Measurements from ENCODE around the gene C1QBP.
"Not testable (repeated sequence)": the region's sequence is repeated elsewhere in the genome, so short reads cannot be mapped to it uniquely, and the experiment has no call there.

C1QBP gene

DNA sequence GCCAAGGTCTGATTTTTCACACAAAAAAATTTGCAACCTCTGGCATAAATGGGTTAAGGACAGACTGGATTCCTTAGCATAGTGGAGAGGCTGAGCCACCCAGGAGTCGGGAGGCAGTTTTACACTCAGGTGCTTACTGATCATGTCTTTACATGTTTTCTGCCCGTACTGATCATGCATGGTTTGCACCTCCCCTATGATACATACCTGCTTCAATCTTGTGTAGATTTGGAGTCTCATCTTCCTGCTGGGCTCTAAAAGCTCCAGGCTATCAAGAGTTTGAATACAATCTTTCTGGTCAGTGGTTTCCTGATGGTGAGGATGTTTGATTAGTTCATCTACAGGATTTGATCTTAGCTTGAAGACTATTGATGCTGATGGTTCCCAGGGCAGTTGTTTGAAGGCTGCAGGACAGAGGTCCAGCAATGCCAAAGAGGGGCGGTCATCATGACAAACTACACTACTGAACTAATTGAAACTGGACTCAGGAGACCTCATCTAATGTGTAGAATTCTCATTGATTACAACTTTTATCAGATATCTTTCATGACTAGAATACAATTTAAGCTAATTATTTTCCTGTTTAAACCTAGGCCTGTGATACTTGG is 6.9 kb downstream of the C1QBP start:
- no peak for FAIRE-seq

DNA sequence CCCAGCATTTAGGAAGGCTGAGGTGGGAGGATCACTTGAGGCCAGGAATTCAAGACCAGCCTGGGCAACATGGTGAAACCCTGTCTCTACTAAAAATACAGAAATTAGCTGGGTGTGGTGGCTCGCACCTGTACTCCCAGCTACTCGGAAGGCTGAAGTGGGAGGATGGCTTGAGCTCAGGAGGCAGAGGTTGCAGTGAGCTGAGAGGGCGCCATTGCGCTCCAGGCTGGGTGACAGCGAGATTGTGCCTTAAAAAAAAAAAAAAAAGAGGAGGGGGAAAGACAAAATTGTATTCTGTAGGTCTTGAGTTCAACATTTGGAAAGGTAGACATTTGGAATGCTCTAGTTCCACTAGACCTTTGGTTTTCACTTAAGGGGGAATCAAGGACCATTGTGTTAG is 7.7 kb downstream of the C1QBP start:
- FAIRE-seq, result not testable (repeated sequence)

GRCh38 chr17:5430413-5430999 is 8.4 kb downstream of the C1QBP start:
- no peak for FAIRE-seq

DNA sequence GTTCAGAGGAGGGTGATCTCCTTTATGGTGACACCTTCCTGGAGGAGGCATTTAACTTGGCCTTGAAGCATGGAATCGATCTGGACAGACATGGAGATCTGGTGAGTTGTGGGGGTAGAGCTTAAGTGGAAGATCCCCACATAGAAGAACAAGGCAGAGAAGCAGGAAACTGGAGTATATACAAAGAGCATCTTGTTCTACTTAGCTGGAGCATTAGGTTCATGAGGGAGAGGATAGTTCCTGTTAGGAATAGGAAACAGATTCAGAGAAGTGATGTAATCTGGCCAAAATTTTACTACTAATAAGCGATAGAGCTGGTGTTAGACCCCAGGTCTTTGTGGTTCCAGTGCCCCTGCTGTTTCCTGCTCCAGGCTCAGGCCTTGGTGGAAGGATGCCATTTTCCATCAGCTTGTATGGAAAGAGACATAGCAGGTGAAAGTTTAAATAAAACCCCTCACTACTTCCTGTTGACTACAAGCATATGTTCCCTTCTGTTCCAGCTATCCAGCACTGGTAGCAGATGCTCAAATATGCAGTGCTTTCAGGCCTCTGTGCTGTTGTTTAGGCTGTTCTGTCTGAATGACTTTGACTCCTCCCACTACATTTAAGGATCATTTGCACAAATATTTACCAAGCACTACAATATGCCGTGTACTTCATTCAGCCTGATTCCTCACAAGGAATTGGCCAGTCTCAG is 9.6 kb downstream of the C1QBP start:
- no peak for FAIRE-seq

DNA sequence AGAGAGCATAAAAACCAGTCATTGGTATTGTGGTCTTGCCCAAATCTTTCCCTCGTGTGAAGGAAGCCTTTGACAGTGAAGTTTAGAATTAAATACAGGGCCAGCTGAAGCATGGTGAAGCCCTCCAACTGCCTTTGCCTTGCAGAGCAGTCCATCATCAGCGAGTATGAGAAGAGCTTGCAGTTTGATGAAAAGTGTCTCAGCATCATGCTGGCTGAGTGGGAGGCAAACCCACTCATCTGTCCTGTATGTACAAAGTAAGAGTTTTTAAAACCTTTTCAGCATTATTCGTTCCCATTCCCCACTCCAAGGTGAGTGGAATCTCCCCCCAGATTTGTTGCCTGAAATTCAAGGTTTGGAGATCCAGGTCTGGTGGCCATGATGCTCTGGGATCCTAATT is 13.1 kb downstream of the C1QBP start:
- FAIRE-seq, result no peak

- FAIRE-seq, result no peak
Observed at GRCh38 chr17:5424909-5425308, 14.0 kb downstream of the C1QBP start.

GRCh38 chr17:5422505-5422904 is 16.4 kb downstream of the C1QBP start:
- FAIRE-seq, result no peak

- FAIRE-seq, result no peak
Observed at GRCh38 chr17:5419959-5420653, 18.8 kb downstream of the C1QBP start, which contains the start of gene RPAIN. RPAIN (plus strand) TSS chr17:5420182; CDS start chr17:5420211, 29 bp downstream.

- no peak for FAIRE-seq
Observed at GRCh38 chr17:5419356-5419958, 19.5 kb downstream of the C1QBP start, which contains the start of gene NUP88. NUP88 (minus strand) TSS chr17:5419662; CDS start chr17:5419650, 12 bp downstream.

DNA sequence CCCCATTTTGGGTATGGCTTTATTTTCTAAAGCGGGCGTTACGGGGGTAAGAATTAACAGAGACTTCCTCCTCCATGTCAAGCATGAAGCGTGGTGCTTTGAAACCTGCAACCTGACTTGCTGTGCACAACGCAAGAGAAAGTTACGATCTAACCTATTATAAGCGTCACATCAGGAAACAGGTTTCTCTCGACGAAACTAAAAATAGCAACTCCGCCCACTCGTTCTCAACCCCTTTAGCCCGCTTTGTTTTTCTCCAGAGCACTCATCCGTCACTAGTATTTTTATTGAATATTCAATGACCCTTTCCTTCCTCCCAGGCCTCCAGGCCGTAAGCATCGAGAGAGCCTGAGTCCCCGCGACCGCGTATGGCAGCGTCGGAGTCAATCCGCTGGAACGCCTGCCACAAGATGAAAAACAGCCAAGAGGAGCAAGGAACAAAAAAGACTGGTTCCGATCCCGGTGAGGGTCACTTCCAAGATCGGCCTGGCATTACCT is 20.0 kb downstream of the C1QBP start:
- FAIRE-seq, result no peak

- FAIRE-seq, result no peak
Observed at GRCh38 chr17:5416901-5417300, 22.1 kb downstream of the C1QBP start.

- FAIRE-seq, result no peak
Observed at GRCh38 chr17:5413682-5414081, 25.3 kb downstream of the C1QBP start.

DNA sequence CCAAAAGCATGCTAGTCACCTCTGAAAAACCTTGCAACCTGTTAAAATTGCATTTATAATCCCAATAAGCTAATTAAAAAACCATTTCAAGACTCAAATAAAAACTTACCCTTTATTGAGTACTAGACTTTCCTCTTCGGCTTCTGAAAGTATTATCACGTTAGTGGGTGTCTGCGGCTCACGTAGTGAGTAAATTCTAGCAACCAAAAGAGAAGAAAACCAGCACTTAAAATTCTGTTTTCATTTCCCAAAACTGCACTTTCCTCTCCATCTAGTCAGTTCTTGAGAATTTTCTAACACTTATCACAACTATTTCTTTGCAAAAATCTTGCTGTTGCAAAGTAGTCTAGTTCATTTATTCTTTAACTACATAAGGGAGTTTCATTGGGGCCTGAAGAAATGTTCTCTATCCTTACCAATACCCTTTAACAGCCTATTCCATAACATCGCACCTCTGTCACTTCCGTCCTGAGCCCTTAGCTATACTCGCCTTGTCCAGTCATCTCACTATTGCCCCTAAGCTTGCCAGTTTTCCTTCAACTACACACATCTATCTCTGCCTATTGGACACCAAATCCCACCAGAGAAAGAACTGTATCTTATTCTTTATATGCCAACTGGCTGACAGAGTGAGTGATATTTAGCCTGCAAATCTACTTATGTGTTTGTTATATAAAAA is 28.2 kb downstream of the C1QBP start:
- FAIRE-seq, result no peak

- FAIRE-seq, result no peak
Observed at GRCh38 chr17:5408186-5408585, 30.8 kb downstream of the C1QBP start.

DNA sequence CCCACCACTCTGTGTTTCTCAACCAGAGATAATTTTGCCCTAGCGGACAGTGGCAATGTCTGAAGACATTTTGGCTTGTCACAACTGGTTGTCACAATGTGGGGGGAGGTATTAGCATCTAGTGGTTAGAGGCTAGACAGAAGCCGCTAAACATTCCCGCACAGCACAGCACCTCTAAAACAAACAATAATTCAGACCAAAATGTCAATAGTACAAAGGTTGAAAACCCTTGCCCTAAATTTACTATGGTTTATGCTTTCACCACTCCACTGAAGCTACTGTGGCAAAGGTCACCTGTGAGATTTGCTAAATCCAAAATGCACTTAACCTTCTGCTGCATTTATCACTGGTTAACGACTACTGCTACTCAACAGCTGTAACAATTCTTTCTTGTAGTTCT is 33.6 kb downstream of the C1QBP start:
- FAIRE-seq, result no peak

- FAIRE-seq, result no peak
Observed at GRCh38 chr17:5399767-5400166, 39.2 kb downstream of the C1QBP start.

DNA sequence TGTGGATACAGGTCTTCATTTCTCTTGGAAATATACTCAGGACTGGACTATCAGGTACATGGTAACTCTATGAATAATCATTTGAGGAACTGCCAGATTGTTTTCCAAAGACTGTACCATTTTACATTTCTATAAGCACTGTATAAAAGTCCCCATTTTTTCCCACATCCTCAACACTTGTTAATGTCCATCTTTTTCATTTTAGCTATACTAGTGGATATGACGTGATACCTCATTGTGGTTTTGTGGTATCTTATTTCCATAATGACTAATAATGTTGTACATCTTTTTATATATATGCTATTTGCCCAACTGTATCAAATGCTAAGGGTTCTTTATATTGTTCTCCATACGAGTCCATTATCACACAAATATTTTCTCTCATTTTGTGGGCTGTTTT is 42.3 kb downstream of the C1QBP start:
- FAIRE-seq, result no peak

- no peak for FAIRE-seq
Observed at GRCh38 chr17:5391678-5392077, 47.3 kb downstream of the C1QBP start.
